Daoy (cell line): Measurements from ENCODE around the gene TRERF1. TPM values are rescaled to one million over a fixed set of nuclear protein-coding genes. Genes with fewer than 3 reads are reported as not detected.
"Not testable (repeated sequence)": the region's sequence is repeated elsewhere in the genome, so short reads cannot be mapped to it uniquely, and the experiment has no call there.

Experiments
- DNase-seq: peaks from one replicate; pipeline ENCODE4 v3.0.0-alpha.2; 2015; ENCODE audit warnings: low read depth
- total RNA-seq: library from RNA; depleted of rRNA; stranded (reverse); fragments of >200 nt; shearing (Covaris generic); gene quantifications from 2 replicates; pipeline ENCODE4 v1.2.3, GENCODE V29; 2014; rRNA removed

The TRERF1 gene
- 3.3 and 3.8 TPM in 2 replicates for total RNA-seq

- peak; percentile 83 for DNase-seq
These were observed at the start of gene TRERF1 for GRCh38 chr6:42451333-42452170. TRERF1 (minus strand) TSS chr6:42451926; CDS start chr6:42269590, 182,336 bp downstream.

- DNase-seq = no peak
These were observed 46.9 kb upstream of the TRERF1 start for GRCh38 chr6:42498473-42499128.

GRCh38 chr6:42493914-42494539 is 42.3 kb upstream of the TRERF1 start:
- DNase-seq = no peak

GRCh38 chr6:42488129-42488528 is 36.4 kb upstream of the TRERF1 start:
- DNase-seq = no peak

GRCh38 chr6:42484261-42484660 is 32.5 kb upstream of the TRERF1 start:
- DNase-seq = no peak

- DNase-seq = no peak
These were observed 30.4 kb upstream of the TRERF1 start for GRCh38 chr6:42482174-42482573.

GRCh38 chr6:42471714-42472113 is 20.0 kb upstream of the TRERF1 start:
- no peak for DNase-seq

- no peak for DNase-seq
These were observed 19.4 kb upstream of the TRERF1 start for GRCh38 chr6:42471142-42471541.

GRCh38 chr6:42468273-42468672 is 16.5 kb upstream of the TRERF1 start:
- no peak for DNase-seq

- no peak for DNase-seq
These were observed 15.9 kb upstream of the TRERF1 start for GRCh38 chr6:42467651-42468050.

GRCh38 chr6:42466470-42466869 is 14.7 kb upstream of the TRERF1 start:
- DNase-seq = not testable (repeated sequence)

GRCh38 chr6:42462474-42462972 is 10.8 kb upstream of the TRERF1 start:
- DNase-seq = no peak

GRCh38 chr6:42460883-42461282 is 9.2 kb upstream of the TRERF1 start:
- no peak for DNase-seq

GRCh38 chr6:42459888-42460287 is 8.2 kb upstream of the TRERF1 start:
- no peak for DNase-seq

- DNase-seq = peak; percentile 9
These were observed 2.7 kb upstream of the TRERF1 start for GRCh38 chr6:42454428-42454791.

GRCh38 chr6:42453654-42454427 is 2.1 kb upstream of the TRERF1 start:
- peak; percentile 67 for DNase-seq

GRCh38 chr6:42453031-42453653 is 1.4 kb upstream of the TRERF1 start:
- DNase-seq = peak; percentile 97

- peak; percentile 85 for DNase-seq
These were observed 675 bp upstream of the TRERF1 start for GRCh38 chr6:42452171-42453030.

GRCh38 chr6:42450477-42451332 is 1.0 kb downstream of the TRERF1 start:
- DNase-seq = peak; percentile 38
